COLO668 (cell line): ENCODE results near the gene OTOA.
A peak's percentile ranks its signal among the peaks of the same experiment; 100 is the strongest.
"Not testable (repeated sequence)": the region's sequence is repeated elsewhere in the genome, so short reads cannot be mapped to it uniquely, and the experiment has no call there.

Experiments
- DNase-seq: peaks from one replicate; lab custom pipeline; 2025; ENCODE audit not compliant: unreplicated experiment; lab: John Stamatoyannopoulos, UW

Gene OTOA

GRCh38 chr16:21673469-21673868 is 9.7 kb downstream of the OTOA start:
- no peak for DNase-seq

- DNase-seq, result not testable (repeated sequence)
These were observed 10.7 kb downstream of the OTOA start for GRCh38 chr16:21674456-21674855.

- DNase-seq, result not testable (repeated sequence)
These were observed 16.9 kb downstream of the OTOA start for GRCh38 chr16:21680714-21681113.

GRCh38 chr16:21683184-21683583 is 19.4 kb downstream of the OTOA start:
- no peak for DNase-seq

GRCh38 chr16:21684199-21684598 is 20.4 kb downstream of the OTOA start:
- DNase-seq, result peak; percentile 42

GRCh38 chr16:21685034-21685455 is 21.3 kb downstream of the OTOA start:
- DNase-seq, result no peak

GRCh38 chr16:21689107-21689506 is 25.3 kb downstream of the OTOA start:
- DNase-seq, result no peak

- not testable (repeated sequence) for DNase-seq
These were observed 27.2 kb downstream of the OTOA start for GRCh38 chr16:21690967-21691366.

GRCh38 chr16:21694609-21695008 is 30.8 kb downstream of the OTOA start:
- DNase-seq, result no peak

- no peak for DNase-seq
These were observed 33.3 kb downstream of the OTOA start for GRCh38 chr16:21697032-21697431.

- no peak for DNase-seq
These were observed 34.6 kb downstream of the OTOA start for GRCh38 chr16:21698169-21699032.

GRCh38 chr16:21701271-21701670 is 37.5 kb downstream of the OTOA start:
- DNase-seq, result no peak

- no peak for DNase-seq
These were observed 38.5 kb downstream of the OTOA start for GRCh38 chr16:21702276-21702675.

GRCh38 chr16:21703156-21703555 is 39.4 kb downstream of the OTOA start:
- DNase-seq, result no peak

GRCh38 chr16:21703589-21704174 is 39.9 kb downstream of the OTOA start:
- DNase-seq, result no peak

GRCh38 chr16:21704266-21704665 is 40.5 kb downstream of the OTOA start:
- no peak for DNase-seq

GRCh38 chr16:21704733-21705132 is 41.0 kb downstream of the OTOA start:
- no peak for DNase-seq

GRCh38 chr16:21708533-21709115 is 44.9 kb downstream of the OTOA start:
- DNase-seq, result peak; percentile 63

- no peak for DNase-seq
These were observed 47.2 kb downstream of the OTOA start for GRCh38 chr16:21710938-21711337.

- DNase-seq, result no peak
These were observed 50.0 kb downstream of the OTOA start for GRCh38 chr16:21713549-21714368.

- DNase-seq, result not testable (repeated sequence)
These were observed 50.5 kb downstream of the OTOA start for GRCh38 chr16:21714369-21714618.

GRCh38 chr16:21717608-21718007 is 53.8 kb downstream of the OTOA start:
- DNase-seq, result no peak
